Naive thymus-derived CD4-positive, alpha-beta T cell (primary cell): ENCODE data around the gene OCIAD1. TPM values are rescaled to one million over a fixed set of nuclear protein-coding genes. Genes with fewer than 3 reads are reported as not detected.

Experiments used
- ATAC-seq: fragments of 150-1000 bp; cut with Tn5 transposase; 2 replicates; pipeline ENCODE4 v1.10.0; 2021; ENCODE audit warnings: mild to moderate bottlenecking, moderate library complexity
- CTCF ChIA-PET: fragments of 350-600 bp; sonication (Branson Sonifier 250); formaldehyde crosslinking; loops from one replicate; lab custom pipeline; 2021; ENCODE audit warnings: antibody characterized with exemption; lab: Charles Lee
- POLR2A ChIA-PET: fragments of 350-600 bp; sonication (Branson Sonifier 250); formaldehyde crosslinking; loops from one replicate; lab custom pipeline; 2021; ENCODE audit warnings: antibody characterized with exemption, inconsistent platforms; lab: Charles Lee
- DNase-seq, 9 donors: peaks; one replicate each; pipeline versions ENCODE4 v3.0.0 to v3.0.0-alpha.2; 2020 to 2022; ENCODE audit warnings: mixed read lengths in 1 of 9
- H3K27ac ChIP-seq: one replicate; pipeline ENCODE4 v1.7.0; 2013; ENCODE audit warnings: mild to moderate bottlenecking, low read depth, low read length, moderate library complexity
- H3K27me3 ChIP-seq, 2 donors: one replicate each; pipeline ENCODE4 v1.7.0; 2013; ENCODE audit warnings: low read length in 2 of 2, mild to moderate bottlenecking in 2 of 2, moderate library complexity in 2 of 2; ENCODE audit not compliant: control insufficient read depth in 2 of 2, insufficient read depth in 2 of 2
- H3K36me3 ChIP-seq, 3 experiments: 1 replicate in 2 of 3; 2 replicates in 1 of 3; pipeline ENCODE4 v1.7.0; 2013; ENCODE audit warnings: low read length in 3 of 3, mild to moderate bottlenecking in 3 of 3, moderate library complexity in 1 of 3; ENCODE audit not compliant: insufficient read depth in 3 of 3, control insufficient read depth in 2 of 3
- H3K4me1 ChIP-seq, 2 donors: one replicate each; pipeline ENCODE4 v1.7.0; 2013; ENCODE audit warnings: low read length in 2 of 2, mild to moderate bottlenecking in 2 of 2, moderate library complexity in 1 of 2; ENCODE audit not compliant: control insufficient read depth in 2 of 2, insufficient read depth in 2 of 2
- H3K4me3 ChIP-seq: 2 replicates; pipeline ENCODE4 v1.7.0; 2013; ENCODE audit warnings: mild to moderate bottlenecking, low read length
- H3K9me3 ChIP-seq, 3 experiments: 1 replicate in 2 of 3; 2 replicates in 1 of 3; pipeline ENCODE4 v1.7.0; 2013; ENCODE audit warnings: low read length in 3 of 3; ENCODE audit not compliant: control insufficient read depth in 2 of 3
- H3K27ac Mint-ChIP-seq, 9 donors: one replicate each; pipeline ENCODE4 v1.8.0; 2020 to 2022; ENCODE audit warnings: mixed read lengths in 9 of 9, mild to moderate bottlenecking in 8 of 9, moderate library complexity in 5 of 9, inconsistent platforms in 2 of 9
- H3K27me3 Mint-ChIP-seq, 5 donors: one replicate each; pipeline ENCODE4 v1.8.0; 2021 to 2022; ENCODE audit warnings: mixed read lengths in 5 of 5, mild to moderate bottlenecking in 1 of 5
- H3K36me3 Mint-ChIP-seq, 5 donors: one replicate each; pipeline ENCODE4 v1.8.0; 2020 to 2022; ENCODE audit warnings: mixed read lengths in 5 of 5, mild to moderate bottlenecking in 3 of 5, inconsistent platforms in 1 of 5
- H3K4me1 Mint-ChIP-seq, 7 donors: one replicate each; pipeline ENCODE4 v1.8.0; 2020 to 2022; ENCODE audit warnings: mixed read lengths in 7 of 7, mild to moderate bottlenecking in 3 of 7, inconsistent platforms in 1 of 7
- H3K4me3 Mint-ChIP-seq, 10 donors: one replicate each; pipeline ENCODE4 v1.8.0; 2020 to 2022; ENCODE audit warnings: mild to moderate bottlenecking in 10 of 10, mixed read lengths in 10 of 10, moderate library complexity in 6 of 10, inconsistent platforms in 2 of 10
- H3K9me3 Mint-ChIP-seq, 11 donors: one replicate each; pipeline ENCODE4 v1.8.0; 2020 to 2022; ENCODE audit warnings: mixed read lengths in 11 of 11, mild to moderate bottlenecking in 4 of 11, inconsistent platforms in 1 of 11, moderate library complexity in 1 of 11
- intact Hi-C, 2 donors: fragments of 100-400 bp; cut with micrococcal nuclease; formaldehyde crosslinking; loops; one replicate each; pipeline ENCODE4 v1.15.1; 2023
- polyA plus RNA-seq, 2 donors: library from polyadenylated mRNA; unstranded; fragments of 300-500 nt; fragmentation: Illumina TruSeq; gene quantifications; one replicate each; pipeline ENCODE4 v1.2.3, GENCODE V29; 2021
- total RNA-seq, 6 experiments: library from RNA in 5 of 6; stranded (reverse) in 5 of 6; gene quantifications; 1 replicate in 5 of 6; 2 replicates in 1 of 6; pipeline ENCODE4 v1.2.3 and lab custom pipeline; 2021 to 2026

OCIAD1 gene
- total and polyA plus RNA-seq, 7 experiments from 2014 or later: 85.6 to 248 (median 123) TPM

- Mint-ChIP-seq H3K9me3 (no peaks in the 10 kb centered on the region), H3K27ac (peak overlapping the region in 1 of 9 donors; percentile 36), H3K27me3 (no peaks in the 10 kb centered on the region), H3K36me3 (peaks cover 0 to 33% (median 26%) of the 10 kb centered on the region in 5 donors), H3K4me3 (no peak overlapping the region), H3K4me1 (peaks cover 0 to 4% (median 0%) of the 10 kb centered on the region in 7 donors)
- DNase-seq (no peak), ATAC-seq (no peak)
- H3K27me3 ChIP-seq: no peaks in the 10 kb centered on the region
- H3K4me3 ChIP-seq: no peak overlapping the region
- H3K27ac ChIP-seq: no peak overlapping the region
- CTCF ChIA-PET: no interaction called here
- intact Hi-C loops: no loop called here
- H3K36me3 ChIP-seq: peaks cover 0 to 42% (median 5%) of the 10 kb centered on the region in 3 experiments
- POLR2A ChIA-PET: no interaction called here
- no peaks in the 10 kb centered on the region for H3K9me3 ChIP-seq
- no peaks in the 10 kb centered on the region for H3K4me1 ChIP-seq
Observed at GRCh38 chr4:48853604-48854394, 22.9 kb downstream of the OCIAD1 start.

GRCh38 chr4:48854395-48854683, 23.5 kb downstream of the OCIAD1 start:
- ChIA-PET POLR2A (no interaction called here), CTCF (no interaction called here)
- H3K27ac Mint-ChIP-seq: peak overlapping the region in 7 of 9 donors; percentile 6 to 63 (median 36)
- H3K9me3 Mint-ChIP-seq: no peaks in the 10 kb centered on the region
- peaks cover 0 to 4% (median 0%) of the 10 kb centered on the region in 7 donors for H3K4me1 Mint-ChIP-seq
- H3K27ac ChIP-seq: no peak overlapping the region
- H3K36me3 ChIP-seq: peaks cover 0 to 42% (median 5%) of the 10 kb centered on the region in 3 experiments
- DNase-seq (no peak), ATAC-seq (no peak)
- H3K4me3 Mint-ChIP-seq: no peak overlapping the region
- no peak overlapping the region for H3K4me3 ChIP-seq
- no peaks in the 10 kb centered on the region for H3K9me3 ChIP-seq
- H3K27me3 Mint-ChIP-seq: no peaks in the 10 kb centered on the region
- intact Hi-C loops: no loop called here
- no peaks in the 10 kb centered on the region for H3K4me1 ChIP-seq
- no peaks in the 10 kb centered on the region for H3K27me3 ChIP-seq
- peaks cover 0 to 32% (median 24%) of the 10 kb centered on the region in 5 donors for H3K36me3 Mint-ChIP-seq

DNA sequence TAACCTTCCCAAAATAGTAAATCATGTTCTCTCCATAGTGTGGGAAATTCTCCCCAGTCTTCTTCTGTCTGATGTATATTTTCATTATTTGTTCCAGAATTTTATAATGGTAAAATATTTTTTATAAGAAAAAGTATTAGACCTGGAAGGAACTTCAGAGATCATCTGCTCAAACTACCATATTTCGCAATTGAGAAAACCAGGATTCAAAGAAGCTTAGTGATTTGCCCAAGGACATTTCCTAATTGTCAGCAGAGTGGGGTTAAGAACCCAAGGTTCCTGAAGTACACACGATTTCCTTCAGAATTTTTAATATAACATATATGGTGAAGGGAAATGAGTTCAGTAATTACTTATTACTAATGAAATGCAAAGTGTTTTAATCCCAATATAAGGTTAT, 24.1 kb downstream of the OCIAD1 start:
- H3K4me3 ChIP-seq: no peak overlapping the region
- peaks cover 0 to 39% (median 3%) of the 10 kb centered on the region in 3 experiments for H3K36me3 ChIP-seq
- ChIA-PET POLR2A (no interaction called here), CTCF (no interaction called here)
- H3K27ac ChIP-seq: no peak overlapping the region
- intact Hi-C loops: no loop called here
- H3K4me3 Mint-ChIP-seq: no peak overlapping the region
- H3K27me3 Mint-ChIP-seq: no peaks in the 10 kb centered on the region
- no peaks in the 10 kb centered on the region for H3K4me1 ChIP-seq
- H3K4me1 Mint-ChIP-seq: peaks cover 0 to 4% (median 0%) of the 10 kb centered on the region in 7 donors
- no peaks in the 10 kb centered on the region for H3K9me3 ChIP-seq
- DNase-seq (no peak), ATAC-seq (no peak)
- H3K9me3 Mint-ChIP-seq: no peaks in the 10 kb centered on the region
- peaks cover 0 to 36% (median 24%) of the 10 kb centered on the region in 5 donors for H3K36me3 Mint-ChIP-seq
- peak overlapping the region in 5 of 9 donors; percentile 15 to 45 (median 31) for H3K27ac Mint-ChIP-seq
- no peaks in the 10 kb centered on the region for H3K27me3 ChIP-seq

DNA sequence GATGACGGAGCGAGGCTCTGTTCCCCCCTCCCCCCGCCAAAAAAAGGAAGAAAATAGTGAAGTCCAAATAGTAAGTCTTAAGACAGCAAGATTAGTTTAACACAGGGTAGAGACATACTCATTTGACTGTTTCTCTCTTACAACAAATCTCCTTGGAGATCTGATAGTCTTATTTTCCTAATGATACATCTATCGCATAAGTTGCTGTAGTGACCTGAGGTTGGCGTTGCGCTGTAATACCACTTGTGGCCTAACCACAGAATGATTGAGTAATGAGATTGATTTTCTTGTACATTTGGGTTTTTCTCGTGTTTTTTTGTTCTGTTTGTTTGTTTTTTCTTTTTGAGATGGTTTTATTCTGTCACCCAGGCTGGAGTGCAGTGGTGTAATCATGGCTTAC, 27.2 kb downstream of the OCIAD1 start:
- Histone ChIP-seq H3K27me3 (no peaks in the 10 kb centered on the region), H3K9me3 (no peaks in the 10 kb centered on the region), H3K4me1 (no peaks in the 10 kb centered on the region), H3K27ac (no peak overlapping the region), H3K36me3 (peaks cover 0 to 18% (median 5%) of the 10 kb centered on the region in 3 experiments), H3K4me3 (no peak overlapping the region)
- intact Hi-C loops: no loop called here
- Mint-ChIP-seq H3K9me3 (no peaks in the 10 kb centered on the region), H3K36me3 (peaks cover 0 to 37% (median 20%) of the 10 kb centered on the region in 5 donors), H3K4me3 (no peak overlapping the region), H3K27ac (peak overlapping the region in 1 of 9 donors; percentile 16), H3K27me3 (no peaks in the 10 kb centered on the region), H3K4me1 (peaks cover 0 to 4% (median 0%) of the 10 kb centered on the region in 7 donors)
- DNase-seq (no peak), ATAC-seq (no peak)
- POLR2A ChIA-PET: interaction anchor here (1.0 kb wide), 1 partner anchor 10 kb away, joined by 3 read pairs; no protein-coding TSS in a partner anchor
- CTCF ChIA-PET: no interaction called here

DNA sequence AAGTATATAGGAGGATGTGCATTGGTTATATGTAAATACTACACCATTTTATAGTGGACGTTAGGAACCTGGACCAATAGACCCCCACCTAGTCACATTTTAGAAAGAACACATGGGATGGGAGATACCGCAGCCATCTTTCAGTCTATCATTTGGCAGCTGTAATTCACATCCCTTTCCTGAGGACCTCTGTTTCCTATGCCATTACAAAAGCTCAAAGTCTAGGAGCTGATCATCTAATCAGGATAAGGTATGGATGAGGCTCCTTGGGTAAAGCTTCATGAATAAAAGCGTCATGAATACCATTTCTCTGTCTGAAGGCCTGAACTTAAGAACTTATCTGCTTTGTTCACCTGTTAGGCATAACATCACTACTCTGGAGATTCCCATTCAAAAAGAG, 31.1 kb downstream of the OCIAD1 start:
- Mint-ChIP-seq H3K27ac (peak overlapping the region in 2 of 9 donors; percentile 45 to 72), H3K4me1 (peaks cover 0 to 4% (median 0%) of the 10 kb centered on the region in 7 donors), H3K27me3 (no peaks in the 10 kb centered on the region), H3K36me3 (peaks cover 0 to 21% (median 16%) of the 10 kb centered on the region in 5 donors), H3K9me3 (peaks cover 4 to 10% (median 7%) of the 10 kb centered on the region in 11 donors), H3K4me3 (no peak overlapping the region)
- Histone ChIP-seq H3K4me1 (no peaks in the 10 kb centered on the region), H3K9me3 (no peaks in the 10 kb centered on the region), H3K36me3 (peaks cover 0 to 5% (median 2%) of the 10 kb centered on the region in 3 experiments), H3K4me3 (no peak overlapping the region), H3K27ac (no peak overlapping the region), H3K27me3 (no peaks in the 10 kb centered on the region)
- intact Hi-C loops: no loop called here
- ATAC-seq (no peak), DNase-seq (no peak)
- ChIA-PET CTCF (no interaction called here), POLR2A (no interaction called here)

GRCh38 chr4:48862661-48863060, 31.8 kb downstream of the OCIAD1 start:
- Mint-ChIP-seq H3K9me3 (peaks cover 5 to 14% (median 8%) of the 10 kb centered on the region in 11 donors), H3K27me3 (no peaks in the 10 kb centered on the region), H3K4me1 (peaks cover 0 to 4% (median 0%) of the 10 kb centered on the region in 7 donors), H3K27ac (peak overlapping the region in 2 of 9 donors; percentile 45 to 48), H3K36me3 (peaks cover 2 to 24% (median 16%) of the 10 kb centered on the region in 5 donors), H3K4me3 (no peak overlapping the region)
- Histone ChIP-seq H3K4me1 (no peaks in the 10 kb centered on the region), H3K36me3 (peaks cover 0 to 5% (median 0%) of the 10 kb centered on the region in 3 experiments), H3K27ac (no peak overlapping the region), H3K27me3 (no peaks in the 10 kb centered on the region), H3K4me3 (no peak overlapping the region), H3K9me3 (no peaks in the 10 kb centered on the region)
- ChIA-PET CTCF (no interaction called here), POLR2A (no interaction called here)
- intact Hi-C loops: no loop called here
- ATAC-seq (no peak), DNase-seq (no peak)
